Measurements from ENCODE around the gene CCDC9B.

The CCDC9B gene

GRCh38 chr15:40365624-40366456 lies 25.1 kb upstream of the CCDC9B start:
- no peak for DNase-seq (ENCODE audit: low spot score)

DNA sequence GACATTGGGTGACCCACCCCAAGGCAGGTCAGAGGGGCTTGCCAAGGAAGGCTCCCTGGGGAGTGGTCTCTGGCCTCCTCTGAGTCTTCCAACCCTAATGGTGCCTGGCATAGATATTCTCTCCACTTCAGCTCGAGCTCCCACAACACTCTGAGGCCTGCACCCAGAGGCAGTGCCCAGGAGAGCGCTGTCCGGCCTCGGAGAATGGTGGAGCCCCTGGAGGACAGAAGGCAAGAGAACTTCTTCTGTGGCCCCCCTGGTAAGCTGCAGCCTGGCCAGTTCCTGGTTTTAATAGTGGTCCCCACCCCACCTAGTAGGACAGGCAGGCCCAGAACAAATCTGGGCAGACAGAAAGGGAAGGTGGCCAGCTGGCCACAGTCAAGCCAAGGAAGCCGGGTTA lies 24.3 kb upstream of the CCDC9B start:
- no peak for DNase-seq (ENCODE audit: low spot score)

GRCh38 chr15:40364251-40364650 lies 23.5 kb upstream of the CCDC9B start:
- no peak for DNase-seq (ENCODE audit: low spot score)

DNA sequence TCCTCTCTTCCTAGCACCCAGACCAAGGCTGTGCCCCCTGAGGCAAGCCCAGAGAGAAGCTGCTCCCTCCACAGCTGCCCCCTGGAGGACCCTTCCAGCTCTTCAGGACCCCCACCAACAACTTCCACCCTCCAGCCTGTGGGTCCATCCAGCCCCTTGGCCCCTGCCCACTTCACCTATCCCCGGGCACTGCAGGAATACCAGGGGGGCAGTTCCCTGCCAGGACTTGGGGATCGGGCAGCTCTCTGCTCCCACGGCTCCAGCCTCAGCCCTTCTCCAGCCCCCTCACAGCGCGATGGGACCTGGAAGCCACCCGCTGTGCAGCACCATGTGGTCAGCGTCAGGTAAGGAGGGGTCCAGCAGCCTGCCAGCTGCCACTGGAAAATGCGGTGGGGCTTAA lies 22.9 kb upstream of the CCDC9B start:
- DNase-seq (ENCODE audit: low spot score) = no peak

- DNase-seq (ENCODE audit: low spot score) = no peak
Observed at GRCh38 chr15:40361640-40362039, 20.9 kb upstream of the CCDC9B start.

DNA sequence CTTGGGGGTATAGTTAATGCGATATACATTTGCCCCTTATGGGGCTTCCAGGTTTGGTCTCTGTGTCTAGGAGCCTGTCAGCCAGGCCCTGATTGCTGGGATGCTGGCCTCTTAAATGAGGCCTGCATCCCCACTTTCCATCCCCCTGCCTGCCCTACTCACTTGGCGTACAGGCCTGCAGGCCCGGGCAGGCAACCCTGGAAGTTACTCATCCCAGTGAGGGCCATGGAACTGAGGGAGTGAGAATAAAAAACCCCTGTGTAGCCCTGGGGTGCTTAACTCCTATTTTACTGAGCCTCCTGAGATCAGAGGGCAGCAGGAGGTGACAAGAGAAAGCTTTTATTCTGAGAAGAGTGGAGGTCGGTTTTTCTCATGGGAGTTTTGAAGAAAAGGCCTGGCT lies 19.3 kb upstream of the CCDC9B start:
- DNase-seq (ENCODE audit: low spot score) = no peak

- peak; percentile 11 for DNase-seq (ENCODE audit: low spot score)
Observed at GRCh38 chr15:40358471-40359353, 18.0 kb upstream of the CCDC9B start.

DNA sequence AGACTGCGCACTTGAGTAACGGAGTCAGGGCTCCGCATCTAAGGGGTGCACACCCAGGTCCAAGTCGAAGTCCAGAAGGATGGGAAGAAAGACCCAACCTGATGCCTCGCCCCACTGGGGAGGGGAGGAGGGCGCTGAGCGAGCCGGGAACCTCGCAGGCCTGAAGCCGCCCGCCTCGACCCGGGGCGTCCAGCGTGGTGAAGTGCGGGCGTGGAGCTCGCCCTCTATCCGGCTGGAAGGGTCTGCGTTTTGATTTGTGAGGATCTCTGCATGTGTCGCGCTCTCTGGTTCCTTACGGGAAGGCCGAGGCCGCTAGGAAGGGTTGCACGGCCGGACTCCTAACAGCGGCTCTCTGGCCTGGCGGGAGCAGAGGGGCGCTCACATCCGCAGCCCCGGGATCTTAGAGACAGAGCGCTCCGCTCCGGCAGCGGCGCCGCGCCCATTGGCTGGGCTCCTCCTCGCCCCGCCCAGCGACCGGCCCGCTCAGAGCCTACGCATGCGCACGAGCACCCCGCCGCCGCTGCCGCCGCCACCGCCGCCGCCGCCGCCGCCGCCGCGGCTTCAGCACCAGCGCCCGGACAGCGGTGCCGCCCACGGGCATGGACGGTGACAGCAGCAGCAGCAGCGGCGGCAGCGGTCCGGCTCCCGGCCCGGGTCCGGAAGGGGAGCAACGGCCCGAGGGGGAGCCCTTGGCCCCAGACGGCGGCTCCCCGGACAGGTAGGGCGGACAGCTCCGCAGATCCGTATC lies 17.2 kb upstream of the CCDC9B start, which contains the start of gene DISP2:
TSS of gene DISP2 (plus strand) at position 497 of the 748 bp plus-strand sequence. CDS start at position 600, 103 bp downstream.
- peak; percentile 89 for DNase-seq (ENCODE audit: low spot score)

DNA sequence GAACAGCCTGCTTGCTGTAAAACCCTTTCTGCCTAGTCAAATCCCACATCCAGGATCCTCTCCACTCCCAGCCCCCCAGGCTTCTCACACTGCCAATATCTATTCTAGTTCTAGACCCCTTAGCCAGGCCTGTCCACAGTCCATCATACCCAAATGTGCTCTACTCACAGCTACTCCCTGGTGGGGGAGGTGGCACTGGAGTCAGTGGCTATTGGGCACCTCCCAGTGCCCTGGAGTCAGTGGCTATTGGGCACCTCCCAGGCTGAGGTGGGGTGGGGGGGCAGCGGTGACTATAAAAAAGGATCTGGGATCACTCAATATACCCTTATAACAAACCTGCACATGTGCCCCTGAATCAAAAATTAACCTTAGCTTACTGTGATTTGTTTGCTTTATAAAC lies 16.5 kb upstream of the CCDC9B start:
- DNase-seq (ENCODE audit: low spot score) = no peak

- no peak for DNase-seq (ENCODE audit: low spot score)
Observed at GRCh38 chr15:40355976-40356585, 15.3 kb upstream of the CCDC9B start.

DNA sequence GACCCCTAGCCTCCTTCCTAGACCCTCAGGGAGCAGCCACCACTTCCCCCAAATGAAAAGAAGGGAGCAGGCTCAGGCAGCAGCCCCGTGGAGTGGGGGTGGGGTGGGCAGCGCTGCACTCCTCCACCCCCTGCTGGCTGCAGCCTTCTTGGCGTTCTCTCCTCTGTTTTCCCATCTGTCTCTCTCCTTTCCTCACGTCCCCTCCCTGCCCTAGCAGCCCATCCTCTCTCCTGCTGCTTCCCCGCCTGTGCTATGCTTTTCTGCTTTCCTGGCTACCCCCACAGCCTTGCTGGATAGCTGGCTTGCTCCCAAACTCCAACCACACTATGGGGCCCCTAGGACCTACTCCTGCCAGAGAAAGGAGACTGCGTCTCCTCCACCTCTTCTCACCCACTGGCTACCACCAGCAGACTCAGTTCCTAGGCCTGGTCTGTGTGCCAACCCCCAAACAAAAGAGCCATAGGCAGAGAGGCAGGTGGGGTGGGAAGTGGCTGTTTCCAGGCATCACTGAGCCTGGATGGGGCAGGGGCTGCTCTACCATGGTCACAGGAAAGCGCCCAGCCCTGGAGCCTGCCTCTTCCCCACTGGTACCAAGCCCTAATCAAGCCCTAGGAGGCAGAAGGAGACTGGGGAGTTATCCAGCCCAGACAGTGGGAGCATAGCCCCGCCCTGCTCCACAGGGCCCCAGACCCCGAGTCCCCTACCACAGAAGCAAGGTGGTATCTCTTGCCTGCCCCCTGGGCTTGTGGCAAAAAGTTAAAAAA lies 13.9 kb upstream of the CCDC9B start:
- DNase-seq (ENCODE audit: low spot score) = no peak

DNA sequence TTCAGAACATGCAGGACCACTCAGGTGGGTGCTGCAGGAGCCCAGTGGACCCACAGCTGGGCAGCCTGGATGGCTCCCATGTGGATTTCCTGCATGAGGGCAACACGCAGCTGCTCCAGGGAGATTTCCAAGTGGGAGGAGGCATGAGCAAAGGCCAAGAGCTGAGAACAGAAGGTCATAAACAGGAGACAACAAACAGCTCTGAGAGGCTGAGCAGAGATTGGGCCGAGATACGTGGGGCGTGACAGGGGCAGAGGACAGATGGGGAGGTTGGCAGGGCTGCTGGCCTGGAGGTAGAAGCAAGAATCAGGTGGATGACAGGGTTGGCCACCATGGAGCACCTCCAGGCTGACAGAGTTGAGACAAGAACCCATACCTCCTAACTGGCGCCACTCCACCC lies 13.0 kb upstream of the CCDC9B start:
- DNase-seq (ENCODE audit: low spot score) = no peak

DNA sequence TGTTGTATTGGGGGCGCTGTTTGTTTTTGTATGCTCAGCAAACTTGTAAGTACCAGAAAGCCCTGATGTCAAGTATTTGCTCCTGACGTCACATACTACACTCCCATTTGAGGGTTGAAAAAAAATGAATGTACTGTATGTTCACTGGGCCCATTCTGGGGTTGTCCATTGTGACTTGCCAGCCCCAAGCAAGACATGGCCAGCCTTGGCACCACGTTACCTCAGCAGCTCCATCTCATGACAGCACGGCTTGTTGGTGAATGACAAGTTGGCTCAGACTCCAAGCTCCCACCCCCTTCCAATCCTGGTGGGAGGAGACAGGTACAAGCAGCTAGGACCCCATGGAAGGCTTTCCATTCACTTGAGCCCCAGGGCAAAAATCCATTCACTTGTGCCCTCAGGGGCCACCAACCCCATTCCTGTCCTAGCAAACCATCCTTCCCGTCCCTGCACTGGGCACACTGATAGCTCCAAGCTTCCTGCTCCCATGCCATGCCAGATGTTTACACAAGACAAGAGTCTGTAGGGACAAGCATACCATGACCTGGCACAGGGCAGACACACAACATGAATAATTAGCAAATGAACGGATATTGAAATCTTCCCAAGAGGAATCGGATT lies 11.7 kb upstream of the CCDC9B start:
- DNase-seq (ENCODE audit: low spot score) = no peak

- DNase-seq (ENCODE audit: low spot score) = no peak
Observed at GRCh38 chr15:40349163-40349562, 8.4 kb upstream of the CCDC9B start.

DNA sequence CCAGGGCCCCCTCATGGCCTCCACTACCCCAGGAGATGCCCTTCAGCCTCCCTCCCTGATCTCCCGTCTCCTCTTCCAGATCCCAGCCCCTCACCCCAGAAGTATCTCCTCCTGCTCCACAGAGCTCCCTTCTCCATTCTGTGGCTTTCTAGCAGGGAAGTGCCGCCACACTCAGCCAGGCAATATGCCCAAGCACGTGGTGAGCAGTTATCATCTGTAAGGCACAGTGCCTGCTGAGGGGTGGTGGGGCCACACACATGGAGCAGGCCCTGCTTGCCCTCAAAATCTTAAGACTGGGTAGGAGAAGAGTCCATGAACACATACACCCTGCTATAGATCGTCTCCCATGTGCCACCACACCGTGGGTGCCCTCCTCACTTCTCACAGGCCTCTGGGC lies 7.7 kb upstream of the CCDC9B start:
- no peak for DNase-seq (ENCODE audit: low spot score)

DNA sequence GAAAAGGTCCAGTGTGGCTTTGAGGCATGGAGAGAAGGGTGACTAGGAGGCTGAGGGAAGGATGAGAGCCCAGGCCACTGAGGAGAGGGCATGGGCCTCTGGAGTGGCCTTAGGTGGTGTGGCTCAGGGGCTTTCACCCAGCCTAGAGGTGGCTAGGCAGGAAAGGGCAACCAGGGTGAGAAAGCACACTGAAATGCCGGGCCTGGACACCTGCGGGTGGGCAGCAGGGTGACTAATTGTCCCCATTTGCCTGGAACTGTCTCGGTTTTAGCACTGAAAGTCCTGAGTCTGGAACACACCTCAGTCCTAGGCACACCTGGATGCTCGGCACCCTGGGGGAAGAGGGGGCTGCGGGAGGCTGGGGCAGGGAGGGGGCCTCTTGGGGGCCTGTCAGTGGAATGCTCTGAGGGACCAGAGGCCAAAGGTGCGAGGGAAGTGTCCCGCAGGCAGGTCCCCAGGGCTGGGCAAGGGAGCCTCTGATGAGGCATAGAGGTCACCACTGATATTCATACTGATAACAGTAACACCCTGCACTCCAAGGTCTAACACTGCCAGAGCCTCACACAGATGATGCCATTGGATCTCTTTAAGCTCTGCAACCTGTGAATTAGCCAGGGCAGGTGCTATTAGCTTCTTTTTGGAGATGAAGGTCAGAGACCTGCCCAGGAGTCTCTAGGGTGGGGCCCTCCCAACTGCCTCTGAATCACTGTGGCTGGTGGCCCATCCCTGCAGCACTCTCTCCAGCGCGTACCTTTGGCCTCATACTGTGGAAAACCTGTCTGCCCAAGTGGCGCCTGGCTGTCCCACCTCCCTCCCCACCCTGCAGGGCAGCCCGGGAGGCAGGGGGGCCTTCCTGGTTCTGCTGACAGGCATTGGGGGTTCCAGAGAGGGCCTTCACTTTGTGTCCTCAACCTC lies 7.1 kb upstream of the CCDC9B start:
- DNase-seq (ENCODE audit: low spot score) = no peak

GRCh38 chr15:40346579-40347558 lies 6.1 kb upstream of the CCDC9B start:
- no peak for DNase-seq (ENCODE audit: low spot score)

DNA sequence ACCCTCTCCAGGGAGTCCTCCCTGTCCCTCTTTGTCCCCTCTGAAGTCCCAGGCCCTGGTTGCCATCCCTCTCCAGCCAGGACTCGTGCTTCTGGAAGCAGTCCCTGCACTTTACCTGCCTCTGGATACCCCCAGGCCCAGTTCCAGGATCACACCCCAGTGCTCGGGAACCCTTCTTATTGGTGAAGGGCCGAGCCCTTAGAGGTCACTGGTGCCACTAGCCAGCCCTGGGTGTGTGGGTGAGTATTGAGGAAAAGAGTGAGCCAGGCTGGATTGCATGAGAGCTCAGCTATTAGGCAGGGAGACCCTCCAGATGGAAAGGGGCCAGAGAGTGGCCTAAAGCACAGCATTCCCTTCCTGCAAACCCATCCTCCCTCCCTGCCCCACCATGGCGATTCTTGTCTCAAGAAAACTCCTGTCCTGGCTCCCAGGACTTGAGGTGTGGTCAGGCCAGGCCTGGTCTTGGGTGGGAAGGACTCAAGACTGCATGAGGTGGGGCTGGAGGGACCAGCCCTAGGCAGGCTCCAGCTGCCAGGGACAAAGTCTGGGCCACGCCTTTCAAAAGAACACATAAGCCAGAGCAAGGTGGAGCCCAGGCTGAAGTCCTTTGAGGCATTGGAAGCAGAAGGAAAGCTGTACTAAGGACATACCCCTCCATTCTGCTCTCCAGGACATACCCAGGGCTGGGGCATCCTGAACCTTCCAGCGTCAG lies 5.3 kb upstream of the CCDC9B start:
- DNase-seq (ENCODE audit: low spot score) = no peak
